IMR-90 (cell line): ENCODE data around the gene SNX22. TPM values are rescaled to one million over a fixed set of nuclear protein-coding genes. Genes with fewer than 3 reads are reported as not detected.

Experiments used
- ATAC-seq: fragments of 200-7000 bp; cut with Tn5 transposase; 2 replicates; pipeline ENCODE4 v1.9.1; 2020; ENCODE audit warnings: low read depth, mild to moderate bottlenecking, moderate library complexity
- BruUV-seq: library from RNA; stranded (reverse); fragments of 400-500 nt; replicated peaks from 2 replicates; lab custom pipeline; 2021; lab: Mats Ljungman, UMichigan
- CTCF ChIA-PET: fragments of 300-600 bp; formaldehyde crosslinking; extraction: SDS; loops from one replicate; lab custom pipeline; 2021; ENCODE audit warnings: antibody characterized with exemption; lab: Yijun Ruan, JAX
- POLR2A ChIA-PET: fragments of 300-600 bp; sonication (Branson Sonifier 250); formaldehyde crosslinking; loops from one replicate; lab custom pipeline; 2022; ENCODE audit warnings: antibody characterized with exemption; ENCODE audit not compliant: unreplicated experiment; lab: Charles Lee
- DNase-seq: peaks from one replicate; pipeline ENCODE4 v3.0.0; 2013
- H2AFZ ChIP-seq: replicated peaks from 2 replicates; pipeline ENCODE3; 2013; ENCODE audit warnings: low read length, mild to moderate bottlenecking; ENCODE audit not compliant: poor library complexity
- H2AK5ac ChIP-seq: 2 replicates; pipeline ENCODE4 v1.6.1; 2013; ENCODE audit warnings: low read depth, low read length, inconsistent platforms
- H2AK9ac ChIP-seq: replicated peaks from 2 replicates; pipeline ENCODE3; 2013; ENCODE audit warnings: mild to moderate bottlenecking, low read depth, low read length, moderate library complexity; ENCODE audit not compliant: poor library complexity
- H2BK120ac ChIP-seq: 2 replicates; pipeline ENCODE4 v1.6.1; 2013; ENCODE audit warnings: low read depth, low read length, inconsistent platforms
- H2BK15ac ChIP-seq: 3 replicates; pipeline ENCODE4 v1.6.1; 2013; ENCODE audit warnings: low read depth, low read length, inconsistent platforms
- H2BK20ac ChIP-seq: 2 replicates; pipeline ENCODE4 v1.6.1; 2013; ENCODE audit warnings: low read depth, mild to moderate bottlenecking, inconsistent platforms, low read length, moderate library complexity
- H2BK5ac ChIP-seq: 2 replicates; pipeline ENCODE4 v1.6.1; 2013; ENCODE audit warnings: mild to moderate bottlenecking, low read depth, low read length, inconsistent platforms; ENCODE audit not compliant: poor library complexity, severe bottlenecking
- H3K14ac ChIP-seq: replicated peaks from 2 replicates; pipeline ENCODE4 v1.6.1; 2013; ENCODE audit warnings: low read depth, low read length, inconsistent platforms
- H3K18ac ChIP-seq: 2 replicates; pipeline ENCODE4 v1.6.1; 2013; ENCODE audit warnings: low read depth, low read length, control low read depth
- H3K23ac ChIP-seq: 2 replicates; pipeline ENCODE4 v1.6.1; 2013; ENCODE audit warnings: low read depth, low read length, inconsistent platforms
- H3K27ac ChIP-seq: 2 replicates; pipeline ENCODE4 v1.5.1; 2013; ENCODE audit warnings: mild to moderate bottlenecking, control low read depth, low read length; ENCODE audit not compliant: insufficient read depth
- H3K27me3 ChIP-seq: 2 replicates; pipeline ENCODE4 v1.6.1; 2013; ENCODE audit warnings: low read length; ENCODE audit not compliant: control insufficient read depth, insufficient read depth
- H3K36me3 ChIP-seq: 2 replicates; pipeline ENCODE4 v1.6.1; 2013; ENCODE audit warnings: low read length, mixed read lengths; ENCODE audit not compliant: control insufficient read depth, insufficient read depth
- H3K4ac ChIP-seq: 2 replicates; pipeline ENCODE4 v1.6.1; 2013; ENCODE audit warnings: low read depth, low read length, inconsistent platforms
- H3K4me1 ChIP-seq: 2 replicates; pipeline ENCODE4 v1.6.1; 2013; ENCODE audit warnings: low read length, mixed read lengths; ENCODE audit not compliant: control insufficient read depth, insufficient read depth
- H3K4me2 ChIP-seq: 2 replicates; pipeline ENCODE4 v1.6.1; 2013; ENCODE audit warnings: low read depth, mild to moderate bottlenecking, control low read depth, low read length, moderate library complexity
- H3K4me3 ChIP-seq: 2 replicates; pipeline ENCODE4 v1.5.1; 2013; ENCODE audit warnings: low read depth, mild to moderate bottlenecking, control low read depth, low read length, moderate library complexity; ENCODE audit not compliant: insufficient read depth
- H3K56ac ChIP-seq: 2 replicates; pipeline ENCODE4 v1.6.1; 2013; ENCODE audit warnings: low read length, inconsistent platforms; ENCODE audit not compliant: insufficient read depth; ENCODE audit errors: extremely low read depth
- H3K79me1 ChIP-seq, 2 experiments: 2 replicates each; pipeline ENCODE4 v1.6.1; 2013; ENCODE audit warnings: low read length in 2 of 2, inconsistent platforms in 1 of 2, low read depth in 1 of 2
- H3K9ac ChIP-seq: 2 replicates; pipeline ENCODE4 v1.6.1; 2013; ENCODE audit warnings: low read depth, low read length, control low read depth
- H3K9me1 ChIP-seq: 2 replicates; pipeline ENCODE4 v1.6.1; 2013; ENCODE audit warnings: low read length, inconsistent platforms; ENCODE audit not compliant: insufficient read depth
- H3K9me3 ChIP-seq: 2 replicates; pipeline ENCODE4 v1.6.1; 2013; ENCODE audit warnings: low read length; ENCODE audit not compliant: control insufficient read depth, insufficient read depth
- H4K20me1 ChIP-seq: 2 replicates; pipeline ENCODE4 v1.6.1; 2013; ENCODE audit warnings: low read length, inconsistent platforms; ENCODE audit not compliant: insufficient read depth
- H4K5ac ChIP-seq: 2 replicates; pipeline ENCODE4 v1.6.1; 2013; ENCODE audit warnings: mild to moderate bottlenecking, low read depth, low read length, control low read depth
- H4K8ac ChIP-seq, 2 experiments: 2 replicates each; pipeline ENCODE4 v1.6.1; 2013; ENCODE audit warnings: low read depth in 2 of 2, low read length in 2 of 2, control low read depth in 1 of 2, inconsistent platforms in 1 of 2
- H4K91ac ChIP-seq: 2 replicates; pipeline ENCODE4 v1.6.1; 2013; ENCODE audit warnings: low read depth, low read length, inconsistent platforms; ENCODE audit not compliant: insufficient read depth
- BHLHE40 ChIP-seq: fragments of 150-350 bp; IDR thresholded peaks from 2 replicates; pipeline ENCODE4 v1.6.1; 2016; ENCODE audit warnings: mild to moderate bottlenecking, low read depth, low read length
- CEBPB ChIP-seq: IDR thresholded peaks from 2 replicates; pipeline ENCODE4 v1.6.1; 2012; ENCODE audit warnings: low read depth, low read length, improper control_type of control experiment
- RFX5 ChIP-seq: IDR thresholded peaks from 2 replicates; pipeline ENCODE4 v1.8.0; 2012; ENCODE audit warnings: low read depth, mild to moderate bottlenecking, low read length, moderate library complexity
- USF2 ChIP-seq: fragments of 150-350 bp; IDR thresholded peaks from 2 replicates; pipeline ENCODE4 v1.6.1; 2017; ENCODE audit warnings: mild to moderate bottlenecking, antibody characterized with exemption, low read length, low read depth
- WGBS, 2 experiments: methylation state at CpG; one replicate each; pipeline versions ENCODE4 v1.1.5 to v1.1.7; 2013; ENCODE audit warnings: missing lambda C conversion rate in 2 of 2; ENCODE audit not compliant: insufficient read length in 1 of 2; ENCODE audit errors: extremely low coverage in 2 of 2; 5-methylcytosine and 5-hydroxymethylcytosine counted together
- dilution Hi-C: fragments of 300-500 bp; cut with HindIII; formaldehyde crosslinking; loops from one replicate; pipeline ENCODE4 v1.14.3; 2018; ENCODE audit warnings: low sequenced_read_pairs; ENCODE audit not compliant: unreplicated experiment
- in situ Hi-C: fragments of 300-500 bp; cut with MboI; formaldehyde crosslinking; loops from 3 replicates; pipeline ENCODE4 v1.14.3; 2019; ENCODE audit warnings: low sequenced_read_pairs, inconsistent platforms, mixed read lengths
- intact Hi-C: fragments of 100-400 bp; cut with micrococcal nuclease; formaldehyde crosslinking; loops from 2 replicates; pipeline ENCODE4 v1.10.0; 2022
- polyA plus RNA-seq, 3 experiments: library from polyadenylated mRNA; depleted of rRNA; stranded (reverse); fragments of >200 nt; gene quantifications; 2 replicates each; pipeline ENCODE4 v1.2.3, GENCODE V29; 2012; ENCODE audit warnings: low replicate concordance in 1 of 3
- total RNA-seq: library from RNA; depleted of rRNA; stranded (reverse); fragments of >200 nt; gene quantifications from 2 replicates; pipeline ENCODE4 v1.2.3, GENCODE V29; 2012
- TF ChIP-seq, protein P1 (sequence below): conservative IDR thresholded peaks from 2 replicates; pipeline ENCODE4 v1.5.1; 2012; ENCODE audit warnings: mild to moderate bottlenecking, low read depth, low read length, improper control_type of control experiment

Gene SNX22
- total and polyA plus RNA-seq, 2 of the 4 experiments (the other 2 are of a cell fraction) = 0.12 to 0.18 TPM

GRCh38 chr15:64144192-64144564, 7.4 kb upstream of the SNX22 start:
- no peak overlapping the region for H3K4ac ChIP-seq
- no peaks in the 10 kb centered on the region for H4K20me1 ChIP-seq
- dilution Hi-C loops = no loop called here
- H2AFZ ChIP-seq = no peak overlapping the region
- 0 out of 2 replicates have a peak, but pooled peaks cover 4% of the 10 kb centered on the region for H3K9me1 ChIP-seq
- H2BK20ac ChIP-seq = no peak overlapping the region
- H3K36me3 ChIP-seq = peaks cover 17% of the 10 kb centered on the region
- in situ Hi-C loops = no loop called here
- H3K79me1 ChIP-seq = no peaks in the 10 kb centered on the region
- no peak overlapping the region for H2AK5ac ChIP-seq
- H3K4me2 ChIP-seq = no peak overlapping the region
- H2BK5ac ChIP-seq = no peak overlapping the region
- no peak overlapping the region for H3K23ac ChIP-seq
- 92% methylated on average over 6 of the region's 8 CpGs; no CpG with 5 or more reads in 1 of the 2 experiments for WGBS, 2 experiments
- CTCF ChIA-PET = interaction anchor here (0.9 kb wide), 1 partner anchor 9 kb away, joined by 5 read pairs; no protein-coding TSS in a partner anchor
- no peak overlapping the region for H2AK9ac ChIP-seq
- H2BK15ac ChIP-seq = no peak overlapping the region
- TF ChIP-seq, protein P1, sequence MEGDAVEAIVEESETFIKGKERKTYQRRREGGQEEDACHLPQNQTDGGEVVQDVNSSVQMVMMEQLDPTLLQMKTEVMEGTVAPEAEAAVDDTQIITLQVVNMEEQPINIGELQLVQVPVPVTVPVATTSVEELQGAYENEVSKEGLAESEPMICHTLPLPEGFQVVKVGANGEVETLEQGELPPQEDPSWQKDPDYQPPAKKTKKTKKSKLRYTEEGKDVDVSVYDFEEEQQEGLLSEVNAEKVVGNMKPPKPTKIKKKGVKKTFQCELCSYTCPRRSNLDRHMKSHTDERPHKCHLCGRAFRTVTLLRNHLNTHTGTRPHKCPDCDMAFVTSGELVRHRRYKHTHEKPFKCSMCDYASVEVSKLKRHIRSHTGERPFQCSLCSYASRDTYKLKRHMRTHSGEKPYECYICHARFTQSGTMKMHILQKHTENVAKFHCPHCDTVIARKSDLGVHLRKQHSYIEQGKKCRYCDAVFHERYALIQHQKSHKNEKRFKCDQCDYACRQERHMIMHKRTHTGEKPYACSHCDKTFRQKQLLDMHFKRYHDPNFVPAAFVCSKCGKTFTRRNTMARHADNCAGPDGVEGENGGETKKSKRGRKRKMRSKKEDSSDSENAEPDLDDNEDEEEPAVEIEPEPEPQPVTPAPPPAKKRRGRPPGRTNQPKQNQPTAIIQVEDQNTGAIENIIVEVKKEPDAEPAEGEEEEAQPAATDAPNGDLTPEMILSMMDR = no peak
- TF ChIP-seq CEBPB = no peak
- no peak for TF ChIP-seq USF2
- TF ChIP-seq RFX5 = no peak
- no peak for TF ChIP-seq BHLHE40
- no peaks in the 10 kb centered on the region; the same call in 1 of the 2 replicates for H3K4me1 ChIP-seq
- no peak overlapping the region for H3K9ac ChIP-seq
- ATAC-seq (no peak), DNase-seq (no peak)
- no TSS peak for BruUV-seq
- POLR2A ChIA-PET = no interaction called here
- H4K5ac ChIP-seq = no peak overlapping the region
- no peaks in the 10 kb centered on the region for H3K9me3 ChIP-seq
- intact Hi-C loops = no loop called here
- H3K14ac ChIP-seq = no peak overlapping the region
- no peak overlapping the region for H3K4me3 ChIP-seq
- no peak overlapping the region for H4K91ac ChIP-seq
- no peak overlapping the region for H3K18ac ChIP-seq
- no peak overlapping the region for H4K8ac ChIP-seq
- no peak overlapping the region for H2BK120ac ChIP-seq
- H3K27me3 ChIP-seq = no peaks in the 10 kb centered on the region
- H3K27ac ChIP-seq = no peak overlapping the region
- H3K56ac ChIP-seq = no peak overlapping the region
